HEK293 (cell line): Measurements from ENCODE around the gene CCDC88C.
A peak's percentile ranks its signal among the peaks of the same experiment; 100 is the strongest.

Experiments used
- CTCF ChIA-PET: fragments of 350-600 bp; formaldehyde crosslinking; extraction: SDS; loops from one replicate; lab custom pipeline; 2021; ENCODE audit warnings: antibody characterized with exemption; lab: Yijun Ruan, JAX
- POLR2A ChIA-PET: fragments of 300-600 bp; formaldehyde crosslinking; extraction: SDS; loops from one replicate; lab custom pipeline; 2020; ENCODE audit warnings: antibody characterized with exemption, inconsistent platforms; lab: Yijun Ruan, JAX
- H3K27ac ChIP-seq: fragments of 200-500 bp; sonication (Bioruptor generic); 2 replicates; pipeline ENCODE4 v1.5.1; 2014; ENCODE audit warnings: low read depth, low read length, control low read depth, inconsistent platforms; ENCODE audit errors: extremely low read depth
- H3K36me3 ChIP-seq, 2 experiments: fragments of 200-500 bp in 1 of 2; sonication (Bioruptor generic) in 1 of 2; 1 replicate in 1 of 2; 2 replicates in 1 of 2; pipeline ENCODE4 v1.5.1; 2014 to 2017; ENCODE audit warnings: inconsistent platforms in 2 of 2, low read length in 2 of 2; ENCODE audit not compliant: control insufficient read depth in 2 of 2, insufficient read depth in 1 of 2
- H3K4me1 ChIP-seq: fragments of 200-500 bp; sonication (Bioruptor generic); 2 replicates; pipeline ENCODE4 v1.5.1; 2014; ENCODE audit warnings: mild to moderate bottlenecking, low read length, inconsistent platforms; ENCODE audit not compliant: control insufficient read depth, insufficient read depth
- H3K4me3 ChIP-seq: 2 replicates; pipeline ENCODE4 v1.5.1; 2011; ENCODE audit warnings: low read depth, mild to moderate bottlenecking, control low read depth, low read length, moderate library complexity
- H3K9me3 ChIP-seq: fragments of 200-500 bp; sonication (Bioruptor generic); 2 replicates; pipeline ENCODE4 v1.5.1; 2014; ENCODE audit warnings: low read depth, low read length, inconsistent platforms; ENCODE audit not compliant: control insufficient read depth, insufficient read depth
- FEZF1 ChIP-seq: fragments of 450-650 bp; formaldehyde crosslinking; IDR thresholded peaks from 2 replicates; pipeline ENCODE4 v1.5.1; 2016; ENCODE audit warnings: missing biosample characterization, missing genetic modification characterization
- GLIS2 ChIP-seq: fragments of 450-650 bp; formaldehyde crosslinking; IDR thresholded peaks from 2 replicates; pipeline ENCODE4 v1.5.1; 2016; ENCODE audit warnings: missing biosample characterization, missing genetic modification characterization
- HIC1 ChIP-seq: fragments of 450-650 bp; formaldehyde crosslinking; IDR thresholded peaks from 2 replicates; pipeline ENCODE4 v1.5.1; 2016; ENCODE audit warnings: missing biosample characterization, missing genetic modification characterization
- OSR2 ChIP-seq: fragments of 450-650 bp; formaldehyde crosslinking; IDR thresholded peaks from 2 replicates; pipeline ENCODE4 v1.5.1; 2016; ENCODE audit warnings: missing biosample characterization, missing genetic modification characterization
- REPIN1 ChIP-seq: fragments of 450-650 bp; formaldehyde crosslinking; IDR thresholded peaks from 2 replicates; pipeline ENCODE4 v1.5.1; 2017; ENCODE audit warnings: missing biosample characterization, missing genetic modification characterization, low read depth
- SCRT2 ChIP-seq: fragments of 450-650 bp; formaldehyde crosslinking; IDR thresholded peaks from 2 replicates; pipeline ENCODE4 v1.5.1; 2016; ENCODE audit warnings: missing biosample characterization, missing genetic modification characterization
- ZIC2 ChIP-seq: fragments of 450-650 bp; formaldehyde crosslinking; IDR thresholded peaks from 2 replicates; pipeline ENCODE4 v1.5.1; 2016; ENCODE audit warnings: missing biosample characterization, missing genetic modification characterization
- ZNF121 ChIP-seq: fragments of 450-650 bp; formaldehyde crosslinking; IDR thresholded peaks from 2 replicates; pipeline ENCODE4 v1.5.1; 2016; ENCODE audit warnings: missing biosample characterization, missing genetic modification characterization
- ZNF157 ChIP-seq: fragments of 450-650 bp; formaldehyde crosslinking; IDR thresholded peaks from 2 replicates; pipeline ENCODE4 v1.5.1; 2016; ENCODE audit warnings: missing biosample characterization, missing genetic modification characterization
- ZNF175 ChIP-seq: fragments of 450-650 bp; formaldehyde crosslinking; IDR thresholded peaks from 2 replicates; pipeline ENCODE4 v1.5.1; 2016; ENCODE audit warnings: missing biosample characterization, missing genetic modification characterization
- ZNF426 ChIP-seq: fragments of 450-650 bp; formaldehyde crosslinking; IDR thresholded peaks from 2 replicates; pipeline ENCODE4 v1.5.1; 2017; ENCODE audit warnings: missing biosample characterization, missing genetic modification characterization, mild to moderate bottlenecking, inconsistent platforms, moderate library complexity
- ZNF513 ChIP-seq: fragments of 450-650 bp; IDR thresholded peaks from 2 replicates; pipeline ENCODE4 v1.5.1; 2018; ENCODE audit warnings: missing biosample characterization, missing genetic modification characterization
- ZNF561 ChIP-seq: fragments of 450-650 bp; IDR thresholded peaks from 2 replicates; pipeline ENCODE4 v1.5.1; 2018; ENCODE audit warnings: missing biosample characterization, missing genetic modification characterization, borderline replicate concordance
- ZNF792 ChIP-seq: fragments of 450-650 bp; formaldehyde crosslinking; IDR thresholded peaks from 2 replicates; pipeline ENCODE4 v1.5.1; 2016; ENCODE audit warnings: missing biosample characterization, missing genetic modification characterization
- ZSCAN4 ChIP-seq: fragments of 450-650 bp; formaldehyde crosslinking; IDR thresholded peaks from 2 replicates; pipeline ENCODE4 v1.5.1; 2017; ENCODE audit warnings: missing biosample characterization, missing genetic modification characterization

The CCDC88C gene

GRCh38 chr14:91464615-91465205 is 47.1 kb upstream of the CCDC88C start:
- H3K9me3 ChIP-seq = no peaks in the 10 kb centered on the region
- ChIA-PET CTCF (interaction anchor here (0.6 kb wide), 1 partner anchor 37 kb away, joined by 6 read pairs; no protein-coding TSS in a partner anchor), POLR2A (no interaction called here)
- H3K4me3 ChIP-seq = no peak overlapping the region
- peaks cover 6% of the 10 kb centered on the region; the same call in 1 of the 2 replicates for H3K4me1 ChIP-seq
- peaks cover 81 to 83% of the 10 kb centered on the region in 2 experiments for H3K36me3 ChIP-seq
- no peak overlapping the region for H3K27ac ChIP-seq
- no peak for TF ChIP-seq ZNF157 (tag by site-specific recombination)
- TF ChIP-seq GLIS2 = no peak
- TF ChIP-seq ZNF792 (tag by site-specific recombination) = no peak
- peak; percentile 51; the same call in 1 of the 2 replicates for TF ChIP-seq ZIC2 (tag by site-specific recombination)

GRCh38 chr14:91458612-91459011 is 41.0 kb upstream of the CCDC88C start:
- POLR2A ChIA-PET = no interaction called here
- Histone ChIP-seq H3K4me3 (no peak overlapping the region), H3K9me3 (no peaks in the 10 kb centered on the region), H3K36me3 (peaks cover 79 to 84% of the 10 kb centered on the region in 2 experiments), H3K4me1 (no peaks in the 10 kb centered on the region), H3K27ac (no peak overlapping the region)
- CTCF ChIA-PET = no interaction called here
- peak; percentile 94 for TF ChIP-seq ZNF513
- TF ChIP-seq ZNF175 (tag by site-specific recombination) = no peak
- TF ChIP-seq SCRT2 = no peak
- no peak for TF ChIP-seq REPIN1 (tag by site-specific recombination)
- TF ChIP-seq, all 188 proteins: peak for 1

GRCh38 chr14:91456283-91456682 is 38.7 kb upstream of the CCDC88C start:
- Histone ChIP-seq H3K9me3 (no peaks in the 10 kb centered on the region), H3K4me3 (no peak overlapping the region), H3K27ac (no peak overlapping the region), H3K4me1 (no peaks in the 10 kb centered on the region), H3K36me3 (peaks cover 57 to 61% of the 10 kb centered on the region in 2 experiments)
- ChIA-PET POLR2A (no interaction called here), CTCF (interaction anchor here (0.6 kb wide), 1 partner anchor 279 kb away, joined by 3 read pairs; no protein-coding TSS in a partner anchor)
- TF ChIP-seq ZNF121 (0 out of 2 replicates have a peak, but pooled peaks have one; percentile 38), OSR2 (tag by site-specific recombination) (no peak)

GRCh38 chr14:91454580-91454979 is 37.0 kb upstream of the CCDC88C start:
- peaks cover 40 to 44% of the 10 kb centered on the region in 2 experiments for H3K36me3 ChIP-seq
- CTCF ChIA-PET = no interaction called here
- H3K4me3 ChIP-seq = no peak overlapping the region
- H3K4me1 ChIP-seq = no peaks in the 10 kb centered on the region
- H3K27ac ChIP-seq = no peak overlapping the region
- POLR2A ChIA-PET = no interaction called here
- no peaks in the 10 kb centered on the region for H3K9me3 ChIP-seq
- TF ChIP-seq HIC1 = no peak
- no peak for TF ChIP-seq ZNF561
- no peak for TF ChIP-seq ZNF426 (tag by site-specific recombination)
- no peak for TF ChIP-seq GLIS2
- peak; percentile 94 for TF ChIP-seq ZNF121
- TF ChIP-seq FEZF1 (tag by site-specific recombination) = peak; percentile 39; the same call in 1 of the 2 replicates
- no peak for TF ChIP-seq ZSCAN4 (tag by site-specific recombination)
